K562 (cell line): ENCODE results near the gene LRCOL1. TPM values are rescaled to one million over a fixed set of nuclear protein-coding genes. Genes with fewer than 3 reads are reported as not detected.

Source experiments
- ATAC-seq: fragments of 200-7000 bp; cut with Tn5 transposase; 3 replicates; pipeline ENCODE4 v1.9.1; 2020; ENCODE audit warnings: moderate library complexity
- BruUV-seq: library from RNA; stranded (reverse); fragments of 400-500 nt; replicated peaks from 2 replicates; lab custom pipeline; 2021; lab: Mats Ljungman, UMichigan
- CTCF ChIA-PET: fragments of 300-600 bp; formaldehyde crosslinking; extraction: SDS; loops from one replicate; lab custom pipeline; 2021; ENCODE audit warnings: low intra/inter-chr PET ratio; lab: Yijun Ruan, JAX
- POLR2A ChIA-PET: fragments of 300-600, 350-650 bp; sonication (Branson Sonifier 250); formaldehyde crosslinking; extraction: SDS; loops from one replicate; lab custom pipeline; 2021; ENCODE audit warnings: antibody characterized with exemption, inconsistent platforms; lab: Yijun Ruan, JAX
- DNase-seq, 4 experiments: peaks; one replicate each; pipeline versions ENCODE4 v3.0.0 to v3.0.0-alpha.2; 2011 to 2018; ENCODE audit warnings: low spot score in 3 of 4, mixed read lengths in 3 of 4; ENCODE audit errors: extremely low read depth in 1 of 4
- FAIRE-seq: peaks from 2 replicates; lab custom pipeline; 2011; peaks lifted over from hg19 to GRCh38; lab: Jason Lieb, UNC
- H2AFZ ChIP-seq: 2 replicates; pipeline ENCODE4 v1.6.0; 2011; ENCODE audit warnings: low read depth, low read length, control low read depth, inconsistent platforms
- H3K27ac ChIP-seq: fragments of 200-600 bp; 3 replicates; pipeline ENCODE4 v1.8.0; 2011; ENCODE audit warnings: low read depth, mild to moderate bottlenecking, control low read depth, inconsistent platforms, low read length, moderate library complexity, mixed read lengths; ENCODE audit errors: extremely low read depth
- H3K27me3 ChIP-seq, 2 experiments: fragments of 300-600 bp in 1 of 2; 2 replicates in 1 of 2; 3 replicates in 1 of 2; pipeline versions ENCODE4 v1.6.0 to v1.8.0; 2011; ENCODE audit warnings: inconsistent platforms in 2 of 2, low read length in 2 of 2, mild to moderate bottlenecking in 1 of 2, mixed read lengths in 1 of 2, moderate library complexity in 1 of 2; ENCODE audit not compliant: control insufficient read depth in 2 of 2, insufficient read depth in 2 of 2
- H3K36me3 ChIP-seq: fragments of 300-600 bp; 3 replicates; pipeline ENCODE4 v1.8.0; 2011; ENCODE audit warnings: mild to moderate bottlenecking, low read length, inconsistent platforms; ENCODE audit not compliant: control insufficient read depth, insufficient read depth
- H3K4me1 ChIP-seq, 2 experiments: fragments of 200-600 bp in 1 of 2; replicated peaks in 1 of 2; 2 replicates in 1 of 2; 3 replicates in 1 of 2; pipeline versions ENCODE4 v1.5.1 to v1.8.0; 2011; ENCODE audit warnings: inconsistent platforms in 2 of 2, low read length in 2 of 2, mild to moderate bottlenecking in 1 of 2, mixed read lengths in 1 of 2, moderate library complexity in 1 of 2; ENCODE audit not compliant: control insufficient read depth in 2 of 2, insufficient read depth in 2 of 2
- H3K4me2 ChIP-seq: 2 replicates; pipeline ENCODE4 v1.6.1; 2011; ENCODE audit warnings: low read length, control low read depth, inconsistent platforms, mixed read lengths; ENCODE audit not compliant: insufficient read depth
- H3K4me3 ChIP-seq: fragments of 200-600 bp; sonication (generic), shearing (Covaris generic); 2 replicates; pipeline ENCODE4 v1.5.1; 2016; ENCODE audit warnings: control low read depth, inconsistent platforms
- H3K79me2 ChIP-seq: fragments of 200-600 bp; 3 replicates; pipeline ENCODE4 v1.8.0; 2011; ENCODE audit warnings: low read length, inconsistent platforms; ENCODE audit not compliant: control insufficient read depth, insufficient read depth
- H3K9ac ChIP-seq, 2 experiments: 2 replicates each; pipeline versions ENCODE4 v1.6.0 to v1.6.1; 2011; ENCODE audit warnings: low read depth in 2 of 2, low read length in 2 of 2, control low read depth in 1 of 2, inconsistent platforms in 1 of 2, mild to moderate bottlenecking in 1 of 2, mixed read lengths in 1 of 2; ENCODE audit not compliant: insufficient read depth in 1 of 2
- H3K9me1 ChIP-seq: one replicate; pipeline ENCODE4 v1.6.0; 2011; ENCODE audit warnings: inconsistent platforms, mild to moderate bottlenecking, low read length, moderate library complexity; ENCODE audit not compliant: control insufficient read depth, insufficient read depth
- H3K9me3 ChIP-seq: replicated peaks from 2 replicates; pipeline ENCODE4 v1.5.1; 2011; ENCODE audit warnings: low read depth, low read length, inconsistent platforms; ENCODE audit not compliant: control insufficient read depth, insufficient read depth
- H4K20me1 ChIP-seq: replicated peaks from 2 replicates; pipeline ENCODE4 v1.6.1; 2011; ENCODE audit warnings: low read length, inconsistent platforms, mixed read lengths; ENCODE audit not compliant: control insufficient read depth, insufficient read depth
- BCL6 ChIP-seq: fragments of 250-450 bp; sonication (Bioruptor Pico); IDR thresholded peaks from 2 replicates; pipeline ENCODE4 v1.4.0; 2020
- HNRNPH1 ChIP-seq: fragments of 200-400 bp; formaldehyde crosslinking; optimal IDR thresholded peaks from 2 replicates; pipeline ENCODE3; 2017; ENCODE audit warnings: low read depth, mild to moderate bottlenecking, low read length, moderate library complexity
- NR2C2 ChIP-seq, 2 experiments: fragments of 200-800 bp in 1 of 2; sonication (Bioruptor generic) in 1 of 2; sonication (generic) in 1 of 2; formaldehyde crosslinking in 1 of 2; IDR thresholded peaks; 2 replicates each; pipeline versions ENCODE4 v1.6.1 to v1.8.0; 2016 to 2022; ENCODE audit warnings: mild to moderate bottlenecking in 1 of 2, missing compliant biosample characterization in 1 of 2, missing genetic modification characterization in 1 of 2, missing genetic modification reagents in 1 of 2
- POLR2G ChIP-seq: fragments of 200-400 bp; formaldehyde crosslinking; IDR thresholded peaks from 2 replicates; pipeline ENCODE4 v1.6.1; 2017; ENCODE audit warnings: low read depth, mild to moderate bottlenecking, antibody characterized with exemption, low read length, moderate library complexity
- TAF9B ChIP-seq: fragments of 450-650 bp; IDR thresholded peaks from 2 replicates; pipeline ENCODE4 v1.6.1; 2018; ENCODE audit warnings: mild to moderate bottlenecking; ENCODE audit not compliant: partially characterized antibody
- TRIM25 ChIP-seq: fragments of 450-650 bp; IDR thresholded peaks from 2 replicates; pipeline ENCODE4 v1.7.0; 2016; ENCODE audit warnings: borderline replicate concordance
- ZNF395 ChIP-seq: fragments of 200-800 bp; sonication (Bioruptor generic); IDR thresholded peaks from 2 replicates; pipeline ENCODE4 v1.6.1; 2017; ENCODE audit warnings: missing genetic modification characterization, missing compliant biosample characterization
- WGBS: fragments of 100-300 bp; shearing (Covaris generic); methylation state at CpG from one replicate; pipeline ENCODE4 v1.1.6; 2016; ENCODE audit warnings: low coverage, mixed read lengths; ENCODE audit not compliant: insufficient coverage; ENCODE audit errors: missing lambda C conversion rate; 5-methylcytosine and 5-hydroxymethylcytosine counted together
- in situ Hi-C: fragments of 300-500 bp; cut with MboI; formaldehyde crosslinking; loops from 4 replicates; pipeline ENCODE4 v1.15.0; 2018; ENCODE audit warnings: inconsistent platforms, mixed read lengths
- intact Hi-C: fragments of 100-400 bp; cut with micrococcal nuclease; formaldehyde crosslinking; loops from 2 replicates; pipeline ENCODE4 v1.14.2; 2022
- polyA plus RNA-seq, 8 experiments: library from polyadenylated mRNA; depleted of rRNA in 4 of 8; stranded (reverse) in 5 of 8; unstranded in 3 of 8; fragments of >200 nt; fragmentation: Nextera tagmentation in 2 of 8; fragmentation: Illumina TruSeq in 1 of 8; extraction: Ambion mirVana in 2 of 8; extraction: Trizol in 1 of 8; gene quantifications; 2 replicates each; pipeline versions ENCODE4 v1.2.1 to v1.2.3, GENCODE V29; 2011 to 2014; ENCODE audit warnings: inconsistent platforms in 1 of 8, missing spikeins in 1 of 8
- total RNA-seq, 7 experiments: library from RNA; depleted of rRNA in 6 of 7; stranded (reverse); fragments of >200 nt in 6 of 7; fragmentation: Illumina TruSeq in 2 of 7; extraction: Trizol in 2 of 7; gene quantifications; 2 replicates each; pipeline versions ENCODE4 v1.2.1 to v1.2.3, GENCODE V29; 2011 to 2021; ENCODE audit warnings: low replicate concordance in 1 of 7

The LRCOL1 gene
- total and polyA plus RNA-seq, 9 of the 15 experiments (the other 6 are each of a cell fraction or from before 2014, with no cell fraction given): not detected

- TF ChIP-seq TRIM25 (no peak), NR2C2 (CRISPR knock-in tag; IDR thresholded peaks at IDR 0.05) (no peak), NR2C2 (tag; IDR thresholded peaks at IDR 0.05) (no peak)
Measured at GRCh38 chr12:132571051-132571450, 39.3 kb downstream of the LRCOL1 start (continued).

GRCh38 chr12:132570635-132571034, 39.7 kb downstream of the LRCOL1 start:
- Histone ChIP-seq H3K9me3 (no peaks in the 10 kb centered on the region), H3K9ac (no peak overlapping the region), H3K27ac (no peak overlapping the region), H3K4me1 (peaks cover 0 to 58% of the 10 kb centered on the region in 2 experiments; a peak in 2 of 5 replicates), H3K4me2 (no peak overlapping the region), H3K36me3 (peaks cover 90% of the 10 kb centered on the region; the same call in 2 of the 3 replicates), H3K9me1 (no peaks in the 10 kb centered on the region), H3K27me3 (no peaks in the 10 kb centered on the region), H3K4me3 (no peak overlapping the region), H3K79me2 (peaks cover 8% of the 10 kb centered on the region), H4K20me1 (peaks cover 2% of the 10 kb centered on the region; the same call in 1 of the 2 replicates), H2AFZ (no peak overlapping the region)
- no peak for ATAC-seq
- no peak for DNase-seq
- no TSS peak for BruUV-seq
- in situ Hi-C loops: no loop called here
- POLR2A ChIA-PET: no interaction called here
- intact Hi-C loops: no loop called here
- 95% methylated on average over 7 of the region's 26 CpGs for WGBS
- CTCF ChIA-PET: no interaction called here
- TF ChIP-seq BCL6 (CRISPR knock-in tag) (no peak), ZNF395 (no peak), TAF9B (no peak), HNRNPH1 (no peak), POLR2G (peak; percentile 25; the same call in 1 of the 2 replicates)
- FAIRE-seq: no peak
